Neural cell (in vitro differentiated cells): ENCODE data around the gene TTLL5. TPM values are rescaled to one million over a fixed set of nuclear protein-coding genes. Genes with fewer than 3 reads are reported as not detected.

ENCODE experiments used
- H2AFZ ChIP-seq: fragments of 200-600, 300-800 bp; sonication (generic), shearing (Covaris generic); 2 replicates; pipeline ENCODE4 v1.6.0; 2014; ENCODE audit warnings: low read depth, mild to moderate bottlenecking, antibody characterized with exemption, low read length, moderate library complexity
- H3F3A ChIP-seq: fragments of 200-600 bp; shearing (Covaris generic); 2 replicates; pipeline ENCODE4 v1.6.1; 2016; ENCODE audit warnings: mild to moderate bottlenecking, moderate library complexity, mixed read lengths, antibody characterized with exemption, low read length; ENCODE audit not compliant: insufficient read depth, poor library complexity, severe bottlenecking
- H3K27ac ChIP-seq: fragments of 200-600, 300-800 bp; sonication (generic), shearing (Covaris generic); 2 replicates; pipeline ENCODE4 v1.5.1; 2014; ENCODE audit warnings: mild to moderate bottlenecking, low read length, moderate library complexity
- H3K27me3 ChIP-seq: fragments of 300-800, 200-600 bp; sonication (generic), shearing (Covaris generic); 2 replicates; pipeline ENCODE4 v1.6.0; 2014; ENCODE audit warnings: mild to moderate bottlenecking, low read depth, low read length, moderate library complexity; ENCODE audit not compliant: insufficient read depth
- H3K36me3 ChIP-seq: fragments of 300-800, 200-600 bp; sonication (generic), shearing (Covaris generic); 2 replicates; pipeline ENCODE4 v1.5.1; 2014; ENCODE audit warnings: mild to moderate bottlenecking, antibody characterized with exemption, low read length, moderate library complexity; ENCODE audit not compliant: insufficient read depth
- H3K4me2 ChIP-seq: fragments of 300-800, 200-600 bp; sonication (generic), shearing (Covaris generic); 2 replicates; pipeline ENCODE4 v1.6.0; 2014; ENCODE audit warnings: mild to moderate bottlenecking, low read length
- H3K4me3 ChIP-seq: fragments of 300-800, 200-600 bp; sonication (generic), shearing (Covaris generic); 2 replicates; pipeline ENCODE4 v1.5.1; 2014; ENCODE audit warnings: mild to moderate bottlenecking, low read length, moderate library complexity
- H3K79me2 ChIP-seq: fragments of 200-600 bp; shearing (Covaris generic); replicated peaks from 2 replicates; pipeline ENCODE4 v1.6.0; 2014; ENCODE audit warnings: mild to moderate bottlenecking, low read length, moderate library complexity; ENCODE audit not compliant: insufficient read depth
- H3K9ac ChIP-seq: fragments of 300-800, 200-600 bp; sonication (generic), shearing (Covaris generic); 2 replicates; pipeline ENCODE4 v1.6.1; 2016; ENCODE audit warnings: mild to moderate bottlenecking, low read length, mixed read lengths
- H3K9me2 ChIP-seq: fragments of 200-600 bp; shearing (Covaris generic); 2 replicates; pipeline ENCODE4 v1.6.1; 2016; ENCODE audit warnings: mild to moderate bottlenecking, low read length, mixed read lengths; ENCODE audit not compliant: insufficient read depth
- H3K9me3 ChIP-seq: fragments of 200-600, 300-800 bp; sonication (generic), shearing (Covaris generic); 2 replicates; pipeline ENCODE4 v1.6.1; 2016; ENCODE audit warnings: mild to moderate bottlenecking, mixed run types, low read length, moderate library complexity, mixed read lengths
- H4K20me1 ChIP-seq: fragments of 200-600 bp; shearing (Covaris generic); 2 replicates; pipeline ENCODE4 v1.6.1; 2016; ENCODE audit warnings: mild to moderate bottlenecking, mixed run types; ENCODE audit not compliant: insufficient read depth
- EP300 ChIP-seq: fragments of 450-650 bp; conservative IDR thresholded peaks from 2 replicates; pipeline ENCODE4 v1.6.1; 2014; ENCODE audit warnings: antibody characterized with exemption, mild to moderate bottlenecking, moderate library complexity; ENCODE audit not compliant: poor library complexity, severe bottlenecking
- EZH2 ChIP-seq: fragments of 200-600, 300-800 bp; shearing (Covaris generic), sonication (generic); IDR thresholded peaks from 2 replicates; pipeline ENCODE4 v1.6.1; 2014; ENCODE audit warnings: antibody characterized with exemption, low read length, borderline replicate concordance, mild to moderate bottlenecking; ENCODE audit not compliant: insufficient read depth, poor library complexity, severe bottlenecking
- MXI1 ChIP-seq: fragments of 450-650 bp; conservative IDR thresholded peaks from 2 replicates; pipeline ENCODE4 v1.6.1; 2014; ENCODE audit warnings: antibody characterized with exemption, mild to moderate bottlenecking; ENCODE audit not compliant: poor library complexity, severe bottlenecking
- POLR2AphosphoS5 ChIP-seq: IDR thresholded peaks from 2 replicates; pipeline ENCODE4 v1.6.1; 2012
- RAD21 ChIP-seq: fragments of 450-650 bp; conservative IDR thresholded peaks from 2 replicates; pipeline ENCODE4 v1.6.1; 2014; ENCODE audit warnings: antibody characterized with exemption, mild to moderate bottlenecking, moderate library complexity
- SMC3 ChIP-seq: fragments of 450-650 bp; conservative IDR thresholded peaks from 2 replicates; pipeline ENCODE4 v1.6.1; 2014; ENCODE audit warnings: antibody characterized with exemption, mild to moderate bottlenecking, moderate library complexity; ENCODE audit not compliant: poor library complexity
- TAF1 ChIP-seq: IDR thresholded peaks from 2 replicates; pipeline ENCODE4 v1.6.1; 2012; ENCODE audit warnings: low read depth
- polyA plus RNA-seq: library from polyadenylated mRNA; depleted of rRNA; stranded (reverse); fragments of >200 nt; gene quantifications from 2 replicates; pipeline ENCODE4 v1.2.3, GENCODE V29; 2014
- TF ChIP-seq, protein P1 (sequence below): fragments of 450-650 bp; IDR thresholded peaks from 2 replicates; pipeline ENCODE4 v1.5.1; 2014; ENCODE audit warnings: antibody characterized with exemption, mild to moderate bottlenecking, moderate library complexity; ENCODE audit not compliant: poor library complexity, severe bottlenecking
- TF ChIP-seq, protein P2 (sequence below): IDR thresholded peaks from 2 replicates; pipeline ENCODE4 v1.6.1; 2012; ENCODE audit warnings: borderline replicate concordance

TTLL5 gene
- polyA plus RNA-seq, 1 donor from 2014 or later, result 8.2 TPM

DNA sequence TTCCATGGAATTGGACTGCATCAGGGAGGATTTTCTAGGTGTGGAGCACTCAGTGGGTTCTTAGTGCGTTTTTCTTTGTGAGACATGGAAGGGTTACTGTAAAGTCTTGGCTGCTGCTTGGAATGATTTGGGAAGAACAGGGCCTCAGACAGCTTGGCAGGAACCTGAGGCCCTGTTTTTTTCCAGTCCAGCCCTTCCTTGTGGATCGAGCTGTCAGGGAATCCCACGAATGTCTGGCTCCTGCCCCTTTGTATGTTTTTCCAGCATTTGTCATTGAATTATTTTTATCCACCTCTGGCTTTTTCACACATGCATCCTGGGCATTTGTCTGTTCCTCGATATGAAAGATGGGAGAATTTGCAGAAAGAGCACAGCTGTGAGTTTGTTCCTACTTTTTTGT lies 162.3 kb downstream of the TTLL5 start:
- H3K9ac ChIP-seq, result no peak overlapping the region
- H4K20me1 ChIP-seq, result no peaks in the 10 kb centered on the region
- H3K4me3 ChIP-seq, result no peak overlapping the region
- H2AFZ ChIP-seq, result no peak overlapping the region
- no peaks in the 10 kb centered on the region for H3K9me3 ChIP-seq
- no peaks in the 10 kb centered on the region for H3K27me3 ChIP-seq
- no peak overlapping the region for H3K4me2 ChIP-seq
- no peaks in the 10 kb centered on the region for H3K36me3 ChIP-seq
- no peak overlapping the region for H3K27ac ChIP-seq
- no peak for TF ChIP-seq MXI1
- TF ChIP-seq, protein P1, sequence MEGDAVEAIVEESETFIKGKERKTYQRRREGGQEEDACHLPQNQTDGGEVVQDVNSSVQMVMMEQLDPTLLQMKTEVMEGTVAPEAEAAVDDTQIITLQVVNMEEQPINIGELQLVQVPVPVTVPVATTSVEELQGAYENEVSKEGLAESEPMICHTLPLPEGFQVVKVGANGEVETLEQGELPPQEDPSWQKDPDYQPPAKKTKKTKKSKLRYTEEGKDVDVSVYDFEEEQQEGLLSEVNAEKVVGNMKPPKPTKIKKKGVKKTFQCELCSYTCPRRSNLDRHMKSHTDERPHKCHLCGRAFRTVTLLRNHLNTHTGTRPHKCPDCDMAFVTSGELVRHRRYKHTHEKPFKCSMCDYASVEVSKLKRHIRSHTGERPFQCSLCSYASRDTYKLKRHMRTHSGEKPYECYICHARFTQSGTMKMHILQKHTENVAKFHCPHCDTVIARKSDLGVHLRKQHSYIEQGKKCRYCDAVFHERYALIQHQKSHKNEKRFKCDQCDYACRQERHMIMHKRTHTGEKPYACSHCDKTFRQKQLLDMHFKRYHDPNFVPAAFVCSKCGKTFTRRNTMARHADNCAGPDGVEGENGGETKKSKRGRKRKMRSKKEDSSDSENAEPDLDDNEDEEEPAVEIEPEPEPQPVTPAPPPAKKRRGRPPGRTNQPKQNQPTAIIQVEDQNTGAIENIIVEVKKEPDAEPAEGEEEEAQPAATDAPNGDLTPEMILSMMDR, result no peak
- H3K79me2 ChIP-seq, result no peaks in the 10 kb centered on the region
- H3F3A ChIP-seq, result no peaks in the 10 kb centered on the region
- H3K9me2 ChIP-seq, result no peaks in the 10 kb centered on the region

DNA sequence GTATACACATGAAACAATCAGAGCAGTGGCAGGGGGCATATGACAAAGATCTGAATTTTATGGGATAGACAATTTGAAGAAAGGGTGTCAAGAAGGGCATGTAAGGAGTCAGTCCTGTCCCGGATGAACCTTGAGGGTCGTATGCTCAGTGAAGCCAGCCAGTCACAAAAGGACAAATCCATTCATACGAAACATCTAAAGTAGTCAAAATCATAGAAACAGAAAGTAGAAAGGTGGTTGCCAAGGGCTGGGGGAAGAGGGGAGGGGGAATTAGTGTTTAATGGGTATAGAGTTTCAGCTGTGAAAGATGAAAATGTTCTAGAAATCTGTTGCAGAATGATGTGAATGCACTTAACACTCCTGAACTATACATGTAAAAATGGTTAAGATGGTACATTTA lies 163.3 kb downstream of the TTLL5 start:
- H3K4me2 ChIP-seq, result no peak overlapping the region
- no peaks in the 10 kb centered on the region for H3F3A ChIP-seq
- no peak for TF ChIP-seq EP300
- TF ChIP-seq POLR2AphosphoS5, result no peak
- TF ChIP-seq, protein P1, result no peak
- no peak for TF ChIP-seq SMC3
- no peak for TF ChIP-seq MXI1
- TF ChIP-seq TAF1, result no peak
- TF ChIP-seq, protein P2, sequence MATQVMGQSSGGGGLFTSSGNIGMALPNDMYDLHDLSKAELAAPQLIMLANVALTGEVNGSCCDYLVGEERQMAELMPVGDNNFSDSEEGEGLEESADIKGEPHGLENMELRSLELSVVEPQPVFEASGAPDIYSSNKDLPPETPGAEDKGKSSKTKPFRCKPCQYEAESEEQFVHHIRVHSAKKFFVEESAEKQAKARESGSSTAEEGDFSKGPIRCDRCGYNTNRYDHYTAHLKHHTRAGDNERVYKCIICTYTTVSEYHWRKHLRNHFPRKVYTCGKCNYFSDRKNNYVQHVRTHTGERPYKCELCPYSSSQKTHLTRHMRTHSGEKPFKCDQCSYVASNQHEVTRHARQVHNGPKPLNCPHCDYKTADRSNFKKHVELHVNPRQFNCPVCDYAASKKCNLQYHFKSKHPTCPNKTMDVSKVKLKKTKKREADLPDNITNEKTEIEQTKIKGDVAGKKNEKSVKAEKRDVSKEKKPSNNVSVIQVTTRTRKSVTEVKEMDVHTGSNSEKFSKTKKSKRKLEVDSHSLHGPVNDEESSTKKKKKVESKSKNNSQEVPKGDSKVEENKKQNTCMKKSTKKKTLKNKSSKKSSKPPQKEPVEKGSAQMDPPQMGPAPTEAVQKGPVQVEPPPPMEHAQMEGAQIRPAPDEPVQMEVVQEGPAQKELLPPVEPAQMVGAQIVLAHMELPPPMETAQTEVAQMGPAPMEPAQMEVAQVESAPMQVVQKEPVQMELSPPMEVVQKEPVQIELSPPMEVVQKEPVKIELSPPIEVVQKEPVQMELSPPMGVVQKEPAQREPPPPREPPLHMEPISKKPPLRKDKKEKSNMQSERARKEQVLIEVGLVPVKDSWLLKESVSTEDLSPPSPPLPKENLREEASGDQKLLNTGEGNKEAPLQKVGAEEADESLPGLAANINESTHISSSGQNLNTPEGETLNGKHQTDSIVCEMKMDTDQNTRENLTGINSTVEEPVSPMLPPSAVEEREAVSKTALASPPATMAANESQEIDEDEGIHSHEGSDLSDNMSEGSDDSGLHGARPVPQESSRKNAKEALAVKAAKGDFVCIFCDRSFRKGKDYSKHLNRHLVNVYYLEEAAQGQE, result no peak
- no peak for TF ChIP-seq EZH2
- TF ChIP-seq RAD21, result no peak
- no peaks in the 10 kb centered on the region for H3K9me2 ChIP-seq
- H3K27ac ChIP-seq, result no peak overlapping the region
- no peak overlapping the region for H3K9ac ChIP-seq
- no peaks in the 10 kb centered on the region for H3K27me3 ChIP-seq
- H3K9me3 ChIP-seq, result no peaks in the 10 kb centered on the region
- no peak overlapping the region for H2AFZ ChIP-seq
- no peaks in the 10 kb centered on the region for H3K36me3 ChIP-seq
- no peaks in the 10 kb centered on the region for H3K79me2 ChIP-seq
- no peaks in the 10 kb centered on the region for H4K20me1 ChIP-seq
- no peak overlapping the region for H3K4me3 ChIP-seq
